ENCODE results near the gene LIMK1. TPM values are rescaled to one million over a fixed set of nuclear protein-coding genes. Genes with fewer than 3 reads are reported as not detected.
"Not testable (repeated sequence)": the region's sequence is repeated elsewhere in the genome, so short reads cannot be mapped to it uniquely, and the experiment has no call there.

LIMK1 gene
- total RNA-seq, 2 experiments from 2014 or later: 44.8 to 49.5 TPM

DNA sequence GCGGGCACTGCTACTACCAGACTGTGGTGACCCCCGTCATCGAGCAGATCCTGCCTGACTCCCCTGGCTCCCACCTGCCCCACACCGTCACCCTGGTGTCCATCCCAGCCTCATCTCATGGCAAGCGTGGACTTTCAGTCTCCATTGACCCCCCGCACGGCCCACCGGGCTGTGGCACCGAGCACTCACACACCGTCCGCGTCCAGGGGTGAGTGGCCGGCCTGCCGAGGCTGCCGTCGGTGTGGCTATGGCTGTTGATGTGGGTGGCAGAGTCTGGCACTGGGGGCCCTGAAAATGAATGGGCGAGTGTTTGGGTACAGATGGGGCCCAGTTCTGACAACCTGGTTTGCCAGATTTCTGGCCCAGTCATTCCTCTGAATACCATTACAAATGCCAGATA, 15.4 kb downstream of the LIMK1 start:
- Mint-ChIP-seq H3K4me1 (peaks cover 15% of the 10 kb centered on the region), H3K27me3 (no peaks in the 10 kb centered on the region), H3K4me3 (no peak overlapping the region), H3K9me3 (ENCODE audit: low read depth) (no peaks in the 10 kb centered on the region), H3K27ac (no peak overlapping the region), H3K36me3 (peaks cover 37% of the 10 kb centered on the region)
- CTCF ChIA-PET: no interaction called here
- DNase-seq (no peak), ATAC-seq (no peak)

DNA sequence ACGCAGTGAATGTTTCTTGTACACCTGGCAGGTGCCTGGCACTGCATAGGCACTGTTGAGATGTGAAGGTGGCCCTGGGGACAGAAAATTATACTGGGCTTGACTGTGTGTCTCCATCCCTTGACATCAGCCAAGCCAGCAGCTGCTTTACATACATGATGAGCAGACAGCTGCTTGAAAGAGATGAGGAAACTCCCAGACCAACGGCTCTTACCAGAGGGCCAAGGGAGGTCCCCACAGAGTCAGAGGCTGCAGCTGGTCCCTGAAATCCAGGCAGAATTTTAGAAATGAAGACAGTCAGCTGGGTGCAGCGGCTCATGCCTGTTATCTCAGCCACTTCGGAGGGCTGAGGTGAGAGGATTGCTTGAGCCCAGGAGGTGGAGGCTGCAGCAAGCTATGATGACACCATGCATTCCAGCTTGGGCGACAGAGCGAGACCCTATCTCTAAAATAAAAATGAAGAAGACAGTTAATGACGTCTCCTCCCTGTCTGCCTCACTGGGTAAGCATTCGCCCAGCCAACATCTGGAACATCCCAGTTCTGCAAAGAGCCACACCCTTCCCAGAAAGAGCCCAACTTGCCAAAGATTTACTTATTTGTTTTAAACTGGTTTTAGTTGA, 17.6 kb downstream of the LIMK1 start:
- Mint-ChIP-seq H3K4me3 (no peak overlapping the region), H3K9me3 (ENCODE audit: low read depth) (no peaks in the 10 kb centered on the region), H3K4me1 (peaks cover 4% of the 10 kb centered on the region), H3K27me3 (no peaks in the 10 kb centered on the region), H3K36me3 (peaks cover 38% of the 10 kb centered on the region), H3K27ac (no peak overlapping the region)
- CTCF ChIA-PET: interaction anchor here (1.6 kb wide), 1 partner anchor 300 kb away, joined by 5 read pairs; no protein-coding TSS in a partner anchor
- DNase-seq (no peak), ATAC-seq (no peak)

DNA sequence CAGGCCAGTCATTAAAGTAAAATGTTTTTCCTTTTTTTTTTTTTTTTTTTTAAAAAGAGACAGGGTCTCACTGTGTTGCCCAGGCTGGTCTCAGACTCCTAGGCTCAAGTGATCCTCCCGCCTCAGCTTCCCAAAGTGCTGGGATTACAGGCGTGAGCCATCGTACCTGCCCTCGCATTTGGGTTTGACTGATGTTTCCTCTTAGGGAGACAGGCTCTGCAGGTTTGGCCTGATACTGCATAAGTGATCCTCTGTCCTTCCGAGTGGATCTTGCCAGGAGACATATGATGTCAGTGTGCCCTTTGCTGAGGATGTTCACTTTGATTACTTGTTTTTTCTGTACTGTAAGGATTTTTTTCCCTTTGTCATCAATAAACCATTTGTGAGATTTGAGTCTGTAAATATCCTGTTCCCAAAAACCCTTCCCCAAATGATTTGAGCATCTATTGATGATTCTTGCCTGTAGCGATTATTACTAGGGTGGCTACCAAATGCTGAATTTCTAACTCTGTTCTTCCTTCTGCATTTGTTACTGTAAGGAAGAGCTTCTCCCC, 19.7 kb downstream of the LIMK1 start:
- ATAC-seq: no peak
- CTCF ChIA-PET: interaction anchor here (0.7 to 1.1 kb wide), 2 partner anchors 9 to 298 kb away, joined by 3 to 4 read pairs; no protein-coding TSS in a partner anchor
- Mint-ChIP-seq H3K4me1 (peaks cover 4% of the 10 kb centered on the region), H3K27ac (no peak overlapping the region), H3K4me3 (no peak overlapping the region), H3K27me3 (no peaks in the 10 kb centered on the region), H3K36me3 (peaks cover 30% of the 10 kb centered on the region), H3K9me3 (ENCODE audit: low read depth) (no peaks in the 10 kb centered on the region)
- DNase-seq: no peak

DNA sequence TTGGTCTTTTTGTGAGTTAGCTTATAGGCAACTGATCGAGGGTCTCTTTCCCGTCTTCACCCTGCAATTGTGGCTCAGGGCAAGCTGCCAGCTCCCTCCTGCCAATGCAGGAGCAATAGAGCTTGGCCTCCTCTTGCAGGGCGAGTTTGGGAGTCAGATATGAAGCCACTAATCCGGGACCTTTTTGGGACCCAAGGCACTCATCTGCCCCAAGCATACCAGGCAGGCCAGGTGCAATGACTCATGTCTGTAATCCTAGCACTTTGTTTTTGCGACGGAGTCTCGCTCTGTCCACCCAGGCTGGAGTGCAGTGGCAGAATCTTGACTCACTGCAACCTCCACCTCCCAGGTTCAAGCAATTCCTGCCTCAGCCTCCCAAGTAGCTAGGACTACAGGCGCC, 21.1 kb downstream of the LIMK1 start:
- H3K27me3 Mint-ChIP-seq: no peaks in the 10 kb centered on the region
- CTCF ChIA-PET: no interaction called here
- no peaks in the 10 kb centered on the region for H3K9me3 Mint-ChIP-seq (ENCODE audit: low read depth)
- DNase-seq: no peak
- H3K27ac Mint-ChIP-seq: no peak overlapping the region
- no peak overlapping the region for H3K4me3 Mint-ChIP-seq
- ATAC-seq: no peak
- H3K4me1 Mint-ChIP-seq: peaks cover 4% of the 10 kb centered on the region
- H3K36me3 Mint-ChIP-seq: peaks cover 21% of the 10 kb centered on the region

DNA sequence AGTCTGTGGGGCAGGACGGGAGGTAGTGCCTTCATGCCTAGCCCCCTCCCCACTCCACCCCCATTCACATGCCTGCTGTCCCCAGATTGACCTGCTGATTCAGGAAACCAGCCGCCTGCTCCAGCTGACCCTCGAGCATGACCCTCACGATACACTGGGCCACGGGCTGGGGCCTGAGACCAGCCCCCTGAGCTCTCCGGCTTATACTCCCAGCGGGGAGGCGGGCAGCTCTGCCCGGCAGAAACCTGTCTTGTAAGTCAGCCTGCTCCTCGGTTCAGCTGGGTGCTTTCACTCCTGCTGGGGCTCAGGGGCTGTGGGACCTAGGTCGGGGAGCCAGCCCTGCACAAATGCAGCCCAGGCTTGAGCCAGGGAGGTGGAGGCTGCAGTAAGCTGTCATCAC, 22.4 kb downstream of the LIMK1 start:
- Mint-ChIP-seq H3K36me3 (peaks cover 17% of the 10 kb centered on the region), H3K27ac (no peak overlapping the region), H3K4me1 (no peaks in the 10 kb centered on the region), H3K4me3 (no peak overlapping the region), H3K9me3 (ENCODE audit: low read depth) (no peaks in the 10 kb centered on the region), H3K27me3 (no peaks in the 10 kb centered on the region)
- DNase-seq (no peak), ATAC-seq (no peak)
- CTCF ChIA-PET: no interaction called here

DNA sequence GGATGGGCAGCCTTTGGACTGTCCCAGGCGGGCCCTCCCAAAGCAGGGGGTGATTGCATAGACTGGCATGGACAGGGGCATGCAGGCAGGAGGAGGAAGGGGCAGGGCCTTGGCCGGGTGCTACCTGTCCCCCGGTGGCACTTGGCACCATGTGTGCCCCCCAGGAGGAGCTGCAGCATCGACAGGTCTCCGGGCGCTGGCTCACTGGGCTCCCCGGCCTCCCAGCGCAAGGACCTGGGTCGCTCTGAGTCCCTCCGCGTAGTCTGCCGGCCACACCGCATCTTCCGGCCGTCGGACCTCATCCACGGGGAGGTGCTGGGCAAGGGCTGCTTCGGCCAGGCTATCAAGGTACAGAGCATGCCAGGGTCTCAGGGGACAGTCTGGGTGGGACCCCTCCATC, 23.2 kb downstream of the LIMK1 start:
- CTCF ChIA-PET: no interaction called here
- DNase-seq: no peak
- Mint-ChIP-seq H3K9me3 (ENCODE audit: low read depth) (no peaks in the 10 kb centered on the region), H3K4me3 (no peak overlapping the region), H3K27ac (no peak overlapping the region), H3K36me3 (peaks cover 21% of the 10 kb centered on the region), H3K27me3 (no peaks in the 10 kb centered on the region), H3K4me1 (no peaks in the 10 kb centered on the region)
- no peak for ATAC-seq

DNA sequence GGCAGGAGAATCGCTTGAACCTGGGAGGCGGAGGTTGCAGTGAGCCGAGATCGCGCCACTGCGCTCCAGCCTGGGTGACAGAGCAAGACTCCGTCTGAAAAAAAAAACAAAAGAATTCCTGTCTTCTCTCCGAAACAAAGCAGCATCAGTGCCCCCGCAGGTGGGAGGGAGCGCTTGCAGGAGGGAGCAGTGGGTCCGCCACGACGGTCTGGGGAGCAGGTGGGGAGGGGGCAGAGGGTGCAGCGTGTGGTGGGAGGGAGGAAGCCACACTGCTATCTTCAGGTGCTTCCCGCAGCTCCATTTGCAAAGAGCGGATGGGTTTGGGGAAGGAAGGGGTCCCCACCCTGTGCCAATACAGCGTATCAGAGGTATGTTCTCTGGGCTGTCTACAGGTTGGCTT, 31.7 kb downstream of the LIMK1 start:
- H3K36me3 Mint-ChIP-seq: peaks cover 25% of the 10 kb centered on the region
- no peaks in the 10 kb centered on the region for H3K27me3 Mint-ChIP-seq
- ATAC-seq (no peak), DNase-seq (no peak)
- H3K9me3 Mint-ChIP-seq (ENCODE audit: low read depth): no peaks in the 10 kb centered on the region
- CTCF ChIA-PET: no interaction called here
- H3K27ac Mint-ChIP-seq: no peak overlapping the region
- H3K4me1 Mint-ChIP-seq: no peaks in the 10 kb centered on the region
- H3K4me3 Mint-ChIP-seq: no peak overlapping the region

DNA sequence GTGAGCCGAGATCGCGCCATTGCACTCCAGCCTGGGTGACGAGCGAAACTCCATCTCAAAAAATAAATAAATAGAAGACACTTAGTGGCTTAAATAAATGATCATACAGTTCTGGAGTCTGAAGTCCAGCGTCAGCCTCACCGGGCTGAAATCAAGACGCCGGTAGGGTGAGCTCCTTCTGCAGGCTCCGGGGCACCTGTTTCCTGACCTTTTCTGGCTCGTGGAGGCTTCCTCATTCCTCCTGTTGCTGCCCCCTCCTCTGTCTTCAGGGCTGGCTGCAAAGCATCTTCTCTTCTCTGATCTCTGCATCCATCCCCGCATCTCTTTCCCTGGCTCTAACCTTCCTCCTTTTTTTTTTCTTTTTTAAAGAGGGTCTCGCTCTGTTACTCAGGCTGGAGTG, 32.8 kb downstream of the LIMK1 start:
- H3K27me3 Mint-ChIP-seq: no peaks in the 10 kb centered on the region
- H3K36me3 Mint-ChIP-seq: peaks cover 24% of the 10 kb centered on the region
- H3K9me3 Mint-ChIP-seq (ENCODE audit: low read depth): no peaks in the 10 kb centered on the region
- ATAC-seq (no peak), DNase-seq (no peak)
- no peak overlapping the region for H3K4me3 Mint-ChIP-seq
- H3K27ac Mint-ChIP-seq: no peak overlapping the region
- H3K4me1 Mint-ChIP-seq: no peaks in the 10 kb centered on the region
- CTCF ChIA-PET: no interaction called here

DNA sequence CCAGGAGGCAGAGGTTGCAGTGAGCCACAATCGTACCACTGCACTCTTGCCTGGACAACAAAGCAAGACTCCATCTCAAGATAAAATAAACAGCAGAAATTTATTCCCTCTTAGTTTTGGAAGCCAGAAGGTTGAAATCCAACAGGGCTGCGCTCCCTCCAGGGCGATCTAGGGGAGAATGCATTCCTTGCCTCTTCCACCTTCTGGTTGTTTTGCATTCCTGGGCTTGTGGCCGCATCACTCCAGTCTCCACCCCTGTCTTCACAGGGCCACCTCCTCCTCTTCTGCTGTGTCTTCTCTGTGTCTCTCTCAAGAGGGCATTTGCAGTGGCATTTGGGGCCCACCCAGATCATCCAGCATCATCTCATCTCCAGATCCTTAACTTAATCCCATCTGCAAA, 36.2 kb downstream of the LIMK1 start:
- Mint-ChIP-seq H3K4me3 (no peak overlapping the region), H3K27ac (no peak overlapping the region), H3K36me3 (peaks cover 20% of the 10 kb centered on the region), H3K9me3 (ENCODE audit: low read depth) (no peaks in the 10 kb centered on the region), H3K4me1 (no peaks in the 10 kb centered on the region), H3K27me3 (no peaks in the 10 kb centered on the region)
- DNase-seq: no peak
- ATAC-seq: no peak
- CTCF ChIA-PET: no interaction called here

DNA sequence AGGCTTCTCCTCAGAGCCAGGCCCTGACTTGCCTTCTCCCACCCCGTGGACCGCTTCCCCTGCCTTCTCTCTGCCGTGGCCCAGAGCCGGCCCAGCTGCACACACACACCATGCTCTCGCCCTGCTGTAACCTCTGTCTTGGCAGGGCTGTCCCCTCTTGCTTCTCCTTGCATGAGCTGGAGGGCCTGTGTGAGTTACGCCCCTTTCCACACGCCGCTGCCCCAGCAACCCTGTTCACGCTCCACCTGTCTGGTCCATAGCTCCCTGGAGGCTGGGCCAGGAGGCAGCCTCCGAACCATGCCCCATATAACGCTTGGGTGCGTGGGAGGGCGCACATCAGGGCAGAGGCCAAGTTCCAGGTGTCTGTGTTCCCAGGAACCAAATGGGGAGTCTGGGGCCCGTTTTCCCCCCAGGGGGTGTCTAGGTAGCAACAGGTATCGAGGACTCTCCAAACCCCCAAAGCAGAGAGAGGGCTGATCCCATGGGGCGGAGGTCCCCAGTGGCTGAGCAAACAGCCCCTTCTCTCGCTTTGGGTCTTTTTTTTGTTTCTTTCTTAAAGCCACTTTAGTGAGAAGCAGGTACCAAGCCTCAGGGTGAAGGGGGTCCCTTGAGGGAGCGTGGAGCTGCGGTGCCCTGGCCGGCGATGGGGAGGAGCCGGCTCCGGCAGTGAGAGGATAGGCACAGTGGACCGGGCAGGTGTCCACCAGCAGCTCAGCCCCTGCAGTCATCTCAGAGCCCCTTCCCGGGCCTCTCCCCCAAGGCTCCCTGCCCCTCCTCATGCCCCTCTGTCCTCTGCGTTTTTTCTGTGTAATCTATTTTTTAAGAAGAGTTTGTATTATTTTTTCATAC, 38.0 kb downstream of the LIMK1 start:
- CTCF ChIA-PET: no interaction called here
- H3K4me3 Mint-ChIP-seq: no peak overlapping the region

DNA sequence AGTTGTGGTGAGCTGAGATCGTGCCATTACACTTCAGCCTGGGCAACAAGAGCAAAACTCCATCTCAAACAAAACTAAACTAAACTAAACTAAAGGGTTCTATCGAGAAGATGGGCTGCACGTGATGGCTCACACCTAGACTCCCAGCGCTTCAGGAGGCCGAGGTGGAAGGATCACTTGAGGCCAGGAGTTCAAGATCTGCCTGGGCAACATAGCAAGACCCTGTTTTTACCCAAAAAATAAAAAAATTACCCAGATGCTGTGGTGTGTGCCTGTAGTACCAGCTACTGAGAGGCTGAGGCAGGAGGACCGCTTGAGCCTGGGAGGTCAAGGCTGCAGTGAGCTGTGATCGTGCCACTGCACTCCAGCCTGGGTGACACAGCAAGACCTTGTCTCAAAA, 40.3 kb downstream of the LIMK1 start:
- H3K27me3 Mint-ChIP-seq; ATAC-seq; H3K27ac Mint-ChIP-seq; H3K4me1 Mint-ChIP-seq; CTCF ChIA-PET; DNase-seq; H3K9me3 Mint-ChIP-seq (ENCODE audit: low read depth); H3K4me3 Mint-ChIP-seq: not testable (repeated sequence)
- H3K36me3 Mint-ChIP-seq: peaks cover 11% of the 10 kb centered on the region

More for the DNA sequence above, 38.0 kb downstream of the LIMK1 start:
- Mint-ChIP-seq H3K4me1 (no peaks in the 10 kb centered on the region), H3K9me3 (ENCODE audit: low read depth) (no peaks in the 10 kb centered on the region), H3K27me3 (no peaks in the 10 kb centered on the region), H3K36me3 (peaks cover 20% of the 10 kb centered on the region), H3K27ac (no peak overlapping the region)
- no peak for ATAC-seq
- no peak for DNase-seq

DNA sequence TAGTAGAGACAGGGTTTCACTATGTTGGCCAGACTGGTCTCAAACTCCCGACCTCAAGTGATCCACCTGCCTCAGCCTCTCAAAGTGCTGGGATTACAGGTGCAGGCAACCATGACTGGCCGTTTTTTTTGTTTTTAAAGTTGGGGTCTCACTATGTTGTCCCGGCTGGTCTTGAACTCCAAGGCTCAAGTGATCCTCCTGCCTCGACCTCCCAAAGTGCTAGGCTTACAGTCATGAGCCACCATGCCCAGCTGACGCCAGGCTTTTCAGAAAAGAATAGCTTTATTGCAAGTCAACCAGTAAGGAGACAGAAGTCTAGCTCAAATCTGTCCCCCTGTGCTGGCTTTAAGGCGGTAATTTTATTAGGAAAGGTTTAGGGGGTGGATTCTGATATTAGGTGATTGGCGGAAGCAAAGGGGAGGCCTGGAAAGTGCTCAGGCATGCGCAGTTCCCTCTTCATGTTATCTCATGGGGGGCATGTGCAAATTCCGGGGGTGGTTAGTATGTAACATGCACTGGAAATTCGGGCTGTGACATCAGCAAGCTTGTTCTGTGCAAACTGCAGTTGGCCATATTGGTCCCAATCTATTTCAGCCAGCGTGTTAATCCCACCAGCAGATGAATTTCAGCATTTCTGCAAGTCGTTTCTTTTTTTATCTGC, 42.7 kb downstream of the LIMK1 start:
- no peak overlapping the region for H3K27ac Mint-ChIP-seq

DNA sequence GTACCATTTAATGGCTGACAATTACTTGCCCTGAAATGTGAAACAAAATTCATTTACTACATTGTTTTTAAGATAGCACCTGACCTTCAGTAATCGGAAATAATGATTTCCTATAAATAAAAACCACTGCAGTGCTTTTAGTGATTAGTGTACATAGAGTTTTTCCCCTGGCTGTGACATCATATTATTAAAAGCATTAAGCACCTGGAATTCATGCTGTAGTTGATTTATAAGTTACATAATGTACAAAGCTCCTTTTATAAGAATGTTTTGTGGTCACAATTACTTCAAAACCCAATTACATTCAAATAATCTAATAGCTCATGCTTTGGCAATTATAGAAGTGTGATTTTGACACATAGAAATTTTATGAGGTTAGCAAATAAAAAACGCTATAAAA, 46.3 kb downstream of the LIMK1 start:
- Mint-ChIP-seq H3K27ac (no peak overlapping the region), H3K9me3 (ENCODE audit: low read depth) (no peaks in the 10 kb centered on the region), H3K4me3 (no peak overlapping the region), H3K27me3 (peaks cover 13% of the 10 kb centered on the region), H3K4me1 (peaks cover 3% of the 10 kb centered on the region), H3K36me3 (no peaks in the 10 kb centered on the region)
- DNase-seq (no peak), ATAC-seq (no peak)
- CTCF ChIA-PET: interaction anchor here (2.1 kb wide), 1 partner anchor 77 kb away, joined by 6 read pairs; no protein-coding TSS in a partner anchor

More for the DNA sequence above, 42.7 kb downstream of the LIMK1 start:
- no peak overlapping the region for H3K4me3 Mint-ChIP-seq
- H3K4me1 Mint-ChIP-seq: no peaks in the 10 kb centered on the region
- H3K27me3 Mint-ChIP-seq: peaks cover 7% of the 10 kb centered on the region
- CTCF ChIA-PET: no interaction called here
- DNase-seq (no peak), ATAC-seq (no peak)
- no peaks in the 10 kb centered on the region for H3K9me3 Mint-ChIP-seq (ENCODE audit: low read depth)
- H3K36me3 Mint-ChIP-seq: peaks cover 5% of the 10 kb centered on the region

Measured in activated CD8-positive, alpha-beta memory T cell treated with anti-CD3 and anti-CD28 coated beads, Interleukin-2, amount 10 ng/mL, durations not matched to agents 7 days and 5 days (primary cell).